GM18858 (cell line): ENCODE measurements around the gene MRTFB.

Source experiments
- ATAC-seq: cut with Tn5 transposase; IDR thresholded peaks from one replicate; pipeline ENCODE4 v1.9.1; 2021; ENCODE audit not compliant: unreplicated experiment

Gene MRTFB

DNA sequence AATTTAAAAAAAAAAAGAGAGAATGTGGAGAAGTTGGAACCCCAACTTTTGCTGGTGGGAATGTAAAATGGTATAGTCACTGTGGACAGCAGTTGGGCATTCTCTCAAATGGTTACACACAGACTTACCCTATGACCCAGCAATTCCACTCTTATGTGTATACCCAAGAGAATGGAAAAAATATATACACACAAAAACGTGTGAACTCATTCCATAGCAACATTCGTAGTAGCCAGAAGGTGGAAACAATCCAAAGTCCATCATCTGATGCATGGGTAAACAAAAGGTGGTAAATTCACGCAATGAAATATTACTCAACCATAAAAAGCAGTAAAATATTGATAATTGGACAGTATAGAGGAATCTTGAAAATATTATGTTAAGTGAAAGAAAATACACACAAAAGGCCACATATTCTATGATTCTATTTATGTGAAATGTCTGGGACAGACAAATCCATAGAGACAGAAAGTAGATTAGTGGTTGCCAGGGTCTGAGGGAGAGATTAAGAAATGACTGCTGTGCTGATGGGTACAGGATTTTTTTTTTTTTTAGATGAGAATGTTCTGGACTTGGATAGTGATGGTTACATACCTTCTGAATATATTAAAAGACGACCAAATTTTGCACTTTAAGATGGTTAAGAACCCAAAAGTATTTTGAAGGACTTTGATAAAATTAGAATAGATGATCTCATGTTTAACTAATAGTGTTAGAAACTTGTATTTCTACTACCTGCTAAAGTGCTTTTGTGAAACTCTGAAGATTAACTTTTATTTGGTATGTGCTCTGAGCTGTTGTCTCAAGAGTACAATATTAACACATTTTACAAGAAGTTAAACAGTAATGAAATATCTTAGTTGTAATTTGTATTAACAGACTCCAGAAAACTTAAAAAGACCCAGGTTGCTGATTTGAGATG is 60.9 kb downstream of the MRTFB start:
- ATAC-seq, result no peak

GRCh38 chr16:14132696-14133048 is 61.6 kb downstream of the MRTFB start:
- no peak for ATAC-seq

DNA sequence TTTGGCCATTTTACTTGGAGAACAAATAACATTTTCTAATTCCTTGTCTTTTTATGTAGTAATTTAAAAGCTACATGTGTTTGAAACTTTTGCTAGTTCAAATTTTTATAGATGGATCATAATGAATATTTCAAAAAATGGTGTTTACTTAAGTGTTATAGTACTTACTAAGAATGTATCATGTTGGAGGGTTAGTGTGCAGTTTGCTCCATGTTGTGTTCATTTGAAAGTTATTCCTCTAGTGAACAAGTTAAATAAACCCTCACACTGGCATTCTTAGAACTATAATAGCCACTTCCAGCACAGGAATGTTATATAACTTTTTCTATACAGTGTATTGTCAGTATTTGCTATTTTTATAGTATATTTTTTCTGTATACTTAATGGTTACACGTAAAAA is 62.8 kb downstream of the MRTFB start:
- no peak for ATAC-seq

DNA sequence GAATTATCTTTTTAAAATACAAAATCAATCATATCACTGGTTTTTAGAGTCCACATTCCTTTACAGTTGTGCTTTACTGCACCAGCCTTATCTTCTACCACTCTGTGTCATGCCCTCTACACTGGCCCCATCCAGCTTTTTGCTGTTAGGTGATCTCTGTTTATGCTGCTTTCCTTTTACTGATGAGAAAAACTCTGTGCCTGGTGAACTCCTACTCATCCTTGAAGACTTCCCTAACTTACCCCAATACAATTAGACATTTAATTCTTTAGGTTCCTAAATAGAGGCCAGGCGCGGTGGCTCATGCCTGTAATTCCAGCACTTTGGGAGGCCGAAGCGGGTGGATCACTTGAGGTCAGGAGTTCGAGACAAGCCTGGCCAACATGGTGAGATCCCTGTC is 64.6 kb downstream of the MRTFB start:
- ATAC-seq, result no peak

DNA sequence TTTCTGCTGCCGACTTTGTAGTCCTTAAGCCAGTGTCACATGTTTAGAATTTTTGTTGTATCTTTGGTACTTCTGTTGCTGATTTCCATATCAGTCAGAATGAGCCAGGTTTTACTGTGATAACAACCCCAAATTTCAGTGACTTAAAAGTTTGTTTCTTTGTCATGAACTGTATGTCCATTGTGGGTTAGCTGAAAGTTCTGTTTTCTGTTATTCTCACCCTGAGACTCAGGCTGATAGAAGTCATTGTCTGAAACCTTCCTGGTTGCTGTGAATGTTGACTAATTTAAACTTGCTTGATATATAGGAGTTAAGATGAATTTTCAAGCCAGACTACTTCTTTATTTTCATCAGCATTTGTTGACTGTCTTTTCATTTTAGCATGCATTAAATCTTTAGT is 68.8 kb downstream of the MRTFB start:
- no peak for ATAC-seq

- no peak for ATAC-seq
Measured at GRCh38 chr16:14140923-14141322, 69.8 kb downstream of the MRTFB start.

DNA sequence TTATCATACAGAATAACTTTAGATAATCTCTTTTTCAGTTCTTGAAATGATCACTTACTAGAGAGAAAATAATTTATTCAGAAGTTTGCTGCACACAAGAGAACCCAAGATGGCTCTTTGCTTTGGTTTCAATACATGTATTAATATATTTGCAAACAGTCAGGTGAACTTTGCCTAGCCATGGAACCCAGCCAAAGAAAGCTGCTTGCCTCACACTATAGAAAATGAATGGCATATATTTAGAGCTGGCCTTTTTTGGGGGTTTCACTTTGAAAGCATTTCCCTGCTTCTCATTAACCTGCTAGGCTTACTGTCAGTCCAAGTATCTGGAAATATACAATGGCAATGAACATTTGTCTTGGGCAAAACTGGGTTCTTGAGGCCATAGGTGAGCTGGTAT is 75.3 kb downstream of the MRTFB start:
- ATAC-seq, result no peak

DNA sequence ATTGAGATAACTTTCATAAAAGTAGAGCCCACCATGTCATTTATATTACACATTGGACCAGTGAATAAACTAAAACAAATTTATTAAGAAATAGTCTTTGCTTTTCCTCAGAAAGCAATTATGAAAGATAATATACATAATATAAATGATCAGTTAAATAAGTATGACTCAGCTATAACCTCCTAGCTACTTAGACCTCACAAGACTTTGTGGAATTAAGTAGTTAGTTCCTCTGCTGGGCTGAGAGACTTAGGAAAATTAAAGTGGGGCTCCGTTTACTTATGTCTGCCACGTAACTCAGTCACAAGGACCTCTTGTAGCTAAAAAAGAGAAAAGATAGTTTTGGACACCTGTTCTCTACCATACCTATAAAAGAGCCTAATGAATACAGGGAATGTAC is 76.9 kb downstream of the MRTFB start:
- no peak for ATAC-seq

DNA sequence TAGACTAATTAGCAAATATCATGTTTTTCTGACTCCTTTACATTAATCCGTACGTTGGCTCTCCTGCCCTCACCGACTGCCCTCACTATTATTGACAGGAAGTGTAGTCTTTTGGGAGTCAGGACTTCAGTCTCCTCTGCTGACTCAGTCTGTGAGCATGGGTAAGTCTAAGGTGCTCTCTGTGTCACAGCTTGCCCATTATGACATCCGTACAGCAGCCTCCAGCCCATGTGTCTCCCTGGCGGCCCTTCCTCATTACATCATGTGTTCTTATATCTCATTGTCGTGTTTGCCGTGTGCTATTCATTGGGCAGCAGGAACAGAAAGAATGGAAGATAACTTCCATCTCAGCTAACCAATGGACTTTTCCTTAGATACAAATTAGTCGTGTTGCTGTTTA is 77.5 kb downstream of the MRTFB start:
- ATAC-seq, result no peak

DNA sequence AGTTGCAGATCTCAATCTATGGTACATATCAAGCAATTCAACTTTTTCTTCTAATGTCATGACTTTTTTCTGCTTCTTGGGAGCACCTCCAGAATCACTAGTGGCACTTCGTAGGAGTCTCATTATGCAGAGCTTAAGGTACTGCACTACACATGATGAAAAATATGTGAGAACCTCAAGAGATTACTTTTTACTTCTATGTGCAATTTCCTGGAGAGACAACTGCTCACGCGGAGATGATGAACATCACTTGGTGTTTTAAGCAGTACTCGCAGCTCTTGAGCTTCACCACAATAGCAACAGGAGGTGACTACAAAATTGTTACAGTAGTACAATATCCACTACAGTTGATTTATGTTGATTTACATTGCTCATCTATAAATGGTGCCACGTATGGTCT is 79.7 kb downstream of the MRTFB start:
- no peak for ATAC-seq

GRCh38 chr16:14151256-14152030 is 80.3 kb downstream of the MRTFB start:
- no peak for ATAC-seq

DNA sequence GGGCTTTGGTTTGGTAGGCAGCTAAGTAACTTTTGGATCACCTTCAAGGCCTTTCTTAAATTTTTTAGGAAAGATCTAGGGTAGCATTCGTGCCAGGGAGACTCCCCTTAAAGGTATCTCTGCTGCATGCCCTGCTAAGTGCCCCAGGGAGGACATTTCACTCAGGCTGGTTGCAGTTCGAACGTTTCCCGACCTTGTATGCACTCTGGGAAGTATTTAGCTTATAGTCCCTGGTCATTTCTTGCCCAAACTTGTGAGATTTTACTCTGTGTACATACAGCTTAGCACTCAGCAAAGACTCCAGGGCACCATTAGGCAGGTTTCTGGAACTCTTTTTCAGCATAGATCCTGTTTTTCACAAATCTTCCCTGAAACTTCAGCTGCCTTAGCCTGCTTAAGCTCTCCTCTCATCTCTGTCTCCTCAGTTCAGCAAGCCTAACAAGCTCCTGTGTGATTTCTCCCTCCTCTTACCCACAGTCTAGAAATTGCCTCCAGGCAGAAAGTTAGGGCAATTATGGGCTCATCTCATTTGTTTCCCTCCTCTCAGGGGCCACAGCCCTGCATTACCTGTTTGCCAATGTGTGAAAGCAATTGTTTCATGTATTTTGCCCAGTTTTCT is 84.6 kb downstream of the MRTFB start:
- ATAC-seq, result no peak

DNA sequence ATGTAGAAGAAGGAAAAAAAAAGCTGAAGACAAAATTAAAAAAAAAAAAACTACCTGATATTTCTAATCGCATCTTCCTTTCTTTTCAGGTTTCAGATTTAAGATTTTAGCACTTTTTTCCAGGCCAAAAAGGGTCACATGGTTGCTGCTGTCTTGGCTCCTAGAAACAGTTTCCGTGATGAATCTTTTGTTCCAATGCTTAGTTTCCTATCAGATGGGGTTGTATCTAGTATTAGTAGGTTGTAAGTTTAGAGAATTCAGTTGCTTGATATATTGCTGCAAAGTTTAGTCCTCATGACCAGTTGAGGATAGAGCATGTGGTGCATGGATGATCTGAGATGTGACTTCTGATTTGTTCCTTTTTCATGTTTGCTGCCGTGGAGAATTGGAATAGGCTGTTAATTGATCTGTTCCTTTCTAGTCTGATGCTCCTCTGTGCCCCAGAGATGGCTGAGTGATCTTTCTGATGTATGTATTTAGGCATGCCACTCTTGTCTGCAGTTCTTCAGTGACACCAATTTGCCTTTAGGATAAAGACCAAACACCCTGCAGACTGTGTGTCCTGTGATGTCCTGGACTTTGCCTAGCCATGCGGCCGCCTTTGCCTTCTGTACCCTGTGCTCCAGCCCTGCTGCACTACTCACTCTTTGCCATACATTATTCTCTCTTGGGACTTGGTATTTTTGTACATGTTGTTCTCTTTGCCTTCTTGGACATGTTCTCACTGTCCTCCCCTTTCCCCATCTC is 94.0 kb downstream of the MRTFB start:
- no peak for ATAC-seq

DNA sequence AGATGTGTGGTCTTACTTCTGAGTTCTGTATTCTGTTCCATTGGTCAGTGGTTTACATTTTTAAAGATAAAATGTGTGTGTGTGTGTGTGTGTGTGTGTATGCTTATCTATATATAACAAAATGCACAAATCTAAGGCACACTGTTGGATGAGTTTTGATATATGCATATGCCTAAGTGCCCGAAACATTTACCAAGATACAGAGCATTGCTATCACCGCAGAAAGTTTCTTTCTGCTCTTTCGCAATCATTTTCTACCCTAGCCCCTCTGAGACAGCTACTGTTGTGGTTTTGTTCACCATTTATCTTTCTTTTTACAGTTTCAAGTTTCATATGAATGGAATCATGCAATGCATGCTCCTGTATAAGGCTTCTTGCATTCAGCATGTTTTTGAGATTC is 97.0 kb downstream of the MRTFB start:
- no peak for ATAC-seq

- no peak for ATAC-seq
Measured at GRCh38 chr16:14172200-14172809, 101.2 kb downstream of the MRTFB start.

DNA sequence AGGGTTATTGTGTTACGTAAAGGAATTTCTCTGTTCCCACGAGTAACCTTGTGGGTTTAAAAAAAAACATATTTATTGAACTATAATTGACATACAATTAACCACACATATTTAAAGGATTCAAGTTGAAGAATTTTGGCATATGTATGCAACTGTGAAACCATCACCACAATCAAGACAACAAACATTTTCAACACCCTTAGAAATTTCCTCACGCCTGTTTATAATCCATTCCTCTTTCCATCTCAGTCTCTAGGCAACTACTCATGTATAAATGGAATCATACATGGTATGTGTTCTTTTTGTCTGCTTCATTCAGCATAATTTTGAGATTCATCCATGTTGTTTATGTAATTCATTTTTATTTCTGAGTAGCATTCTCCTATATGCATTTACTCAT is 104.0 kb downstream of the MRTFB start:
- ATAC-seq, result no peak

DNA sequence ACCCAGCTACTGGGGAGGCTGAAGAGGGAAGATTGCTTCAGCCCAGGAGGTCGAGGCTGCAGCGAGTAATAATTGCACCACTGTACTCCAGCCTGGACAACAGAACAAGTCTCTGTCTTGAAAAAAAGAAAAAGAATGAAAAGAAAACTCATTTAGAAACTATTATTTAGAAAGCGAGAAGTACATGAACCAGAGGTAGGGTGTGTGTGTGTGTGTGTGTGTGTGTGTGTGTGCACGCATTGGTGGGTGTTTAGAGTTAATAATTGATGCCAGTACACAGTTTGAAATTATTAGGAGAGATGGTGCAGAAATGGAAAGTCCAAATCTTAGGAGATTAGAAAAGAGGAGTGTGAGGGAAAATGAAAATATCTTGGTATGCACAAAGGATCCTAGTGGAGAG is 106.6 kb downstream of the MRTFB start:
- ATAC-seq, result no peak

DNA sequence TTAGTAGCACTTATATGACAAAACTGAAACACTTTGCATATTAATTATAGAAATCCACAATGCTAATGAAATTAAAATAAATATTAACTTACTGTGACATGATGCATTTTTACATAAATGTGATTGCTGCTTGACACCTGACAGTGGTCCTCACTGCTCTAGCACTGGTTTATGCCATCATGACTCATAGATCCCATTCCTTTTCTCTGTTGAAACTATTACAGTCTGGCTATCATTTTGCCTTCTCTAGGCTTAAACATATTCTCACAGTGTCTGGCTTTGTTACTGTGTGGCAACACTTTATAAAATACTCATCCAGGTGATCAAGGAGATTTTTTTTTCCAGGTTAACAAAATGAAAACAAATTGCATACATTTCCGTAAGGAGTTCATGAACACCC is 108.0 kb downstream of the MRTFB start:
- no peak for ATAC-seq

DNA sequence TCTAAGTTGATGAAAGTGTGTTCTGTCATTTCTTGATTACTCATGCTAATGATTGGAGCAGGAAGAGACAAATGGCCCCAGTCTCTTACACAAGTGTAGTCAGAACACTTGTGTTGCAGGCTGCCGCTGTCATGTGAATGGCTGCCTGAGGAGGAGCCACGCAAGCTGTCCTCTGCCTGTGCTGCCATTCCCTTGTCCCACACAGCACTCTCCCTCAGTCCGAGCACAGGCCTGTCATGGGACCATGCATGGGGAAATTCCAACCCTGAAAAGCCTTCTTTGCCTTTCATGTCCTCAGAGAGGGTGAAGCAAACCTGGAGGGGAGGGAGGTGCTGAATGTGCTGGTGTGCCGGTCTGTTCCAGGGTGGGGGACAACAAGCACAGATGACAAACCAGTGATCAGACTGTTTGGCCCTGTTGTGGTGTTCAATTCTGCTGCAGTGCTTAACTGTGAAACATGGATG is 109.4 kb downstream of the MRTFB start:
- no peak for ATAC-seq

GRCh38 chr16:14181371-14182050 is 110.4 kb downstream of the MRTFB start:
- no peak for ATAC-seq
